HG03060 (cell line): Measurements from ENCODE around the gene FBLN5.
A peak's percentile ranks its signal among the peaks of the same experiment; 100 is the strongest.
"Not testable (repeated sequence)": the region's sequence is repeated elsewhere in the genome, so short reads cannot be mapped to it uniquely, and the experiment has no call there.

Experiments used
- ATAC-seq: cut with Tn5 transposase; IDR thresholded peaks from one replicate; pipeline ENCODE4 v1.9.1; 2021; ENCODE audit warnings: low read depth, moderate number of reproducible peaks; ENCODE audit not compliant: unreplicated experiment

FBLN5 gene

GRCh38 chr14:91888641-91889476 lies 58.6 kb downstream of the FBLN5 start:
- ATAC-seq, result no peak

GRCh38 chr14:91886961-91887360 lies 60.5 kb downstream of the FBLN5 start:
- no peak for ATAC-seq

- no peak for ATAC-seq
Measured at GRCh38 chr14:91885839-91886238, 61.7 kb downstream of the FBLN5 start.

GRCh38 chr14:91885113-91885712 lies 62.3 kb downstream of the FBLN5 start:
- no peak for ATAC-seq

GRCh38 chr14:91884664-91885063 lies 62.8 kb downstream of the FBLN5 start:
- ATAC-seq, result no peak

GRCh38 chr14:91883753-91884152 lies 63.7 kb downstream of the FBLN5 start:
- no peak for ATAC-seq

- no peak for ATAC-seq
Measured at GRCh38 chr14:91882776-91883175, 64.7 kb downstream of the FBLN5 start.

GRCh38 chr14:91882369-91882768 lies 65.1 kb downstream of the FBLN5 start:
- no peak for ATAC-seq

- no peak for ATAC-seq
Measured at GRCh38 chr14:91879196-91879595, 68.3 kb downstream of the FBLN5 start.

- no peak for ATAC-seq
Measured at GRCh38 chr14:91878274-91878673, 69.2 kb downstream of the FBLN5 start.

GRCh38 chr14:91877376-91877915 lies 70.0 kb downstream of the FBLN5 start:
- no peak for ATAC-seq

- ATAC-seq, result no peak
Measured at GRCh38 chr14:91876492-91876891, 71.0 kb downstream of the FBLN5 start.

- ATAC-seq, result no peak
Measured at GRCh38 chr14:91875525-91876286, 71.8 kb downstream of the FBLN5 start.

- ATAC-seq, result no peak
Measured at GRCh38 chr14:91873471-91874415, 73.8 kb downstream of the FBLN5 start.

- ATAC-seq, result peak; percentile 6
Measured at GRCh38 chr14:91872517-91873470, 74.7 kb downstream of the FBLN5 start.

- peak; percentile 37 for ATAC-seq
Measured at GRCh38 chr14:91872011-91872501, 75.4 kb downstream of the FBLN5 start.

GRCh38 chr14:91871401-91871800 lies 76.1 kb downstream of the FBLN5 start:
- ATAC-seq, result not testable (repeated sequence)

- ATAC-seq, result no peak
Measured at GRCh38 chr14:91870890-91871289, 76.6 kb downstream of the FBLN5 start.

GRCh38 chr14:91870001-91870400 lies 77.5 kb downstream of the FBLN5 start:
- ATAC-seq, result no peak
